GM18502 (cell line): ENCODE data around the gene LEF1.
"Not testable (repeated sequence)": the region's sequence is repeated elsewhere in the genome, so short reads cannot be mapped to it uniquely, and the experiment has no call there.

ENCODE experiments used
- ATAC-seq: cut with Tn5 transposase; IDR thresholded peaks from one replicate; pipeline ENCODE4 v1.9.1; 2021; ENCODE audit warnings: mild to moderate bottlenecking; ENCODE audit not compliant: unreplicated experiment, poor library complexity

LEF1 gene

DNA sequence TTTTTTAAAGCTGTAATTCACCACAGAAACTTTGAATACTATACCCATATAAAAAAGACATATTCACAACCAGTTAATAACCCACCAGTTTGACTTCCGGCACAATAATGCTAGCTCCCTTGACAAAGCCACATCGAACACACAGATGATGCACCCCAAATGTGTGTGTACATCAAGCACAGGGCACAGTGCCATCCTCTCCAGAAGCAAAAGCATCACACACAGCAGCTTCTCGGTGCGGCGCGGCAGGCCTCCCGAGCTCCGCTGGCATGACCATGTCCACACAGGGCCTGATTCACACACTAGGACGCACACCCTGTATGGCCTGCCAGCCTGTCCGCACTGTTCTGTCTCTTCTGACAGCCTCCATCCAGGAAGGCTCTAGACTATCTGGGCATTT is 88.0 kb downstream of the LEF1 start:
- no peak for ATAC-seq

DNA sequence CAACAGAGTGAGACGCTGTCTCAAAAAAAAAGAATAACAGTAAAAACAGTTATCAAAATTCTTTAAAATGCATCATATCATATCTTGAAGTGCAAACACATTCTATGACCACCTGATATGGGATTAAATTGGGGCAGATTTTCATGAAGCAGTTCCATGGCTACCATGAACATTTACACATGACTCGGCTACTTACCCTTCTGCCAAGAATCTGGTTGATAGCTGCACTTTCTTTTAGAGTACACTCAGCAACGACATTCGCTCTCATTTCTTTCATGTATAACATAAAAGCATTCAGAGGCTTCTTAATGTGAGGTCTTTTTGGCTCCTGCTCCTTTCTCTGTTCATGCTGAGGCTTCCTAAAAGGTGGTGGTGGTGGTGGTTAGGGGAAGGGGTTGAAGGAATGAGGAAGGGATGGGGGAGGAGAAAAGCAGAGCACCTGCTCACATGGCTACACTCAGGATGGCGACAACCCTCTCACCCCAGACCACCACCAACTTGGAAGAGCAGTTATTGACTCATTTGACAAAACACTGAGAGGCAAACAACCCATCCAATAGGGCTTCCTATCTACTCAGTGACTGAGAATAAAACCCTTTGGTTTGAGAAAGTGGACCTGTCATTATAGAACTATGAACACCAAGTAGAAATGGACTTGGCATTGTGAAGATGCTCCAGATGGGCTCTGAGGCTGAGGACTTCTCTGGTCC is 90.6 kb downstream of the LEF1 start:
- ATAC-seq: no peak

DNA sequence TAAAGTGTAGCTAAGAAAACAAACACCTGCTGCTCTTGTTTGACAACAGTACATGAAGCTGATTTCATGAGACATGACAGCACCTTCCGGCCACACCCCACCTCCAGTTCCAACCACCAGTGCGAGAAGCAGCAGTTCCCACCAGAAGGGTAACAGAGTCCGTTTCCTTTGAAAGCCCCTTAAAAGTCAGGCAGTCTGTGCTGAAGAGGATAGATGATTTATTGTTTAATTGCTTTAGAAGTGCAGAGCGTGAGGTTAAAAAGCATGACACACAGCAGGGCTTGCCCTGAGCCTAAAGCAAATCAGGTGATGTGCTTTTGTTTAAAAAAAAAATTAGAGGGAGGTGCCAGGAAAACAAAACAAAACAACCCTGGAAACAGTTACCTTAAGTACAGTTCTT is 96.4 kb downstream of the LEF1 start:
- ATAC-seq: no peak

DNA sequence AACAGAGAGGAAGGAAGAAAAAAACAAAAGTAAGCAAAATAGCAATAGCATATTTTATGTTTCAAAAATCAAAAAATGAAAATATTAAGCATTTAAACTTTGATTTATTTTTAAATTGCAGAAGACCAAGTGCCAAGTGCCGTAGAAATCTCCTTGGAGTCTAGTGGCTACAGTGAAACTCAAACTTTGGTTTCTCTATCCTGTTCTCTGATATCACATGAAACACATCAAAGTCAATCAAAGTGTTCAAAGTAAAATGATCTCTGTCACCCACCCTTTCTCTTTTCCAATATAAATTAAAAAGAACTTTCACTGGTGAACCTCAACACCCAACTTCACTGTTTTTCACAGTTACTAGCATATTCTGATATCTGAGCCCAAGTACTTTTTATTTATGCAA is 98.0 kb downstream of the LEF1 start:
- ATAC-seq: no peak

DNA sequence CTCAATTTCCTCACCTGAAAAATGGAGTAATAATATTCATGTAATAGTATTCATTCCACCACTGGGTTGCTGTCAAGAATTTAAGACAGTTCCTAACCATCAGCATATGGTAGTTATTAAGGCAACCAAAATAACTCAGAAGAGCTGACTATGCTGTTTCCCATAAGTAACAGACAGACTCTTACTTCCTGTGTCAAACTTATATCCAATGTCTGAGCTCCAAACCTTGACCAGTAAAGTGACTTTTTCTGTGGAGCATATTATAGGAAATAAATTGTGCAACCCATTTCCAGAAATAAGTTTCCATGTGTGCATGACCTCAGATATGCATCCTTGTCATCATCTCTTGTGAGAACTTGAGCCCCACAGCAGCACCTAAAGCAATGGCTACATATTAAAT is 100.3 kb downstream of the LEF1 start:
- no peak for ATAC-seq

DNA sequence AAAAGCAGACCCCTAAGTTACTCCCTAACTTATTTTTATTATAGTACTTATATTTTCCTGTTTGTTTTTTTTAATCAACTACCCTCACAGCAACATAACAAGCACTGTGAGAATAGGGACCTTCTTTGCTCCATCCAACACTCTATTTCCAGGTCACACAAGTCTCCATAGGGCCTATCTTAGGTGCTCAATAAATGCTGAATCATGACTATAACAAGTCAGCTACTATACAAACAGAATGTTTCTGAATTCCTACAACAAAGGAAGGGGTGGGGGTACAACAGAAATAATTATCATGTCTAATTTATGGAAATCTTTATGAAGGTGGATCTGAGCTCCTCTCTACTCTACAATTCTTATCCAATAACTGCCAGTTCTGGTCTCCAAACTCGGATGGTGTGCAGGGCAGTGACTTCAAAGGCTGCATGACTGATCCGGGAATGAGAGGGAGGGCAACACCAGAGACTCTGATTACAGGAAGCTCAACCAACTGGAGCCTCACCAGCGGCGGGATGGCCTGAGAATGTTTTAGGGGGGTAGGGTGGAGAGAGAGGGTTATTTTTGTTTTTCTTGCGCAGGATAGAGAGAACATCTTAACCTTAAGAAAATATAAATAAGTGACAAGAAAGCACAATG is 107.9 kb downstream of the LEF1 start:
- no peak for ATAC-seq

DNA sequence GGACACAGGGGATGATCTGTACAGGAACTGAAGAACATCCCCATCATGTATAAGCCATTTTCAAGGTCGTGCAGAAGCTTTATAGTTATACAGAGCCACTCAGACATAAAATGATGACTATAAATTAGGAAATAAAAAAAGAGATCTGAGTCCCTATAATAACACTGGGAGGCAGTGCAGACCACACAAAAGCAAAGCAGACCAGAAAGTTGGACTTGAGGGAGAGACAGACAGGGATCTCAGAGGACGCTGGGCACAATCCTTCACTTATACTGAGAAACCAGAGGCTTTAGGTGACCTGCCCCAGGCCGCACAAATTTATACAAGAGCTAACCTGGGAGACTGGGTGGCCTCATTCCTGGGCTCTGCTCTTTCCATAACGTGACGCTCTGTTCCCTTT is 108.6 kb downstream of the LEF1 start:
- no peak for ATAC-seq

DNA sequence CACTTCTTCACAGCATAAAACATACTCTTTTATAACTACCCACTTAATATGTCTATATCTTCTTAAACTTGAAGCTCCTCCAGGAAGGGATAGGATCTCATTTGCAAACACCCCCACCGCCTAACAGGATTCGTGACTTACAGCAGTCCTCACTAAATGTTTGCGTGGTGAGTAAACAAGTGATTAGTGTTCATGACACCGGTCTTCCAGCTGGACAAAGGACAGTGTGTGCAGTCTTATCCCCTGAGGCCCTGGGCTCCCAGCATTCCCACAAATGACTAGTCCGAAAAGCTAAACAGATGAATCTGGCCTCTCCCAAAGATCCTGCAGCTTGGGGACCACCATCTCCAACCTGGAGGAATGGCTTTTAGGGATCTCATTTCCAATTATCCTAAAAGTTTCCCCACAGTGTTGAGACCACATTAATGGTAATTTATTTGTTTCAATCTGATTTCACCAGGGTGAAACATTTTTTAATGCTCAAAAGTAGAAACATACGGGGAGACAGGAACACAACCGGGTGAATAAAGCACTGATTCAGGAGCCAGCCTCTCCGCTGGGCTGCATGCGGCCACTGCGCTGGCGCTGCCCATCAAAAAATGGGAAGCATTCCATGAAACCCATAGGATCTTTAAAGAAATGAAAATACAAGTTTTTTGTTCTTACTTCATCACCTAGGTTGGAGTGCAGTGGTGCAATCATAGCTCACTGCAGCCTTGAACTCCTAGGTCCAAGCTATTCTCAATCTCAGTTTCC is 109.9 kb downstream of the LEF1 start:
- no peak for ATAC-seq

DNA sequence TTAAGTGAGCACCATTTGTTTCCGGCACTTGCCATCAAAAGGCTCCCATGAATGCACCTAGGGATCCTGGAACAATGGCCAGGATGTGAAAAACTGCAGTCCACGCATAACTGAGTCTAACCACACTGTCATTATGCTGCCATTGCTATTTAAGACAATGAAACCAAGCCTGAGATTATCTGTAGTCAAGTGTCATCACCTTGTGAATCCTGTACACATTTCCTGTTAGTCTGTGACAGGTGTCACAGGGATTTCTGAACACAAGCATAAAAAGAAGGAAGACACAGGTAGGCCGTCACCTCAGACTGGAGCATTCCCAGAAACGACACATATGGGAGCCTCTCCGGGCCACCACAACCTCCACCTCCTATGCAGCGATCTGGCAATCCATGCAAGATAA is 112.3 kb downstream of the LEF1 start:
- no peak for ATAC-seq

DNA sequence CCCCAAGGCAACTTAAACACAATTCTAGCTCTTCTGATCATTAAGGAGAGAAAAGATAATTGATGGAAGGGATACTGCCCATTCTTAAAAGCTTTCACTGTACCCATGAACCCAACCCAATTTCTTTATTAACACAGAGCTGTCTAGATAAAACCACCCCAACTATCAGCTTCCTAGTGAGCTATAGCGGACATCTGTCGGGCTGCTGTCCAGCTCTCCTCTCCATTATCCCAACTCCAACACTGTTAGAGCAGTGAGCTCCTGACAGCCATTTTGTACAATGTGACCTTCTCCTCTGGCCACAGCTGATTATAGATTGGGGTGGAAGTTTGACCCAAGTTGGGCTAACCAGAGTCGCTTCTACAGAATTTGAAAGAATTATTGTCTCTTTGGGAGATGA is 112.9 kb downstream of the LEF1 start:
- no peak for ATAC-seq

DNA sequence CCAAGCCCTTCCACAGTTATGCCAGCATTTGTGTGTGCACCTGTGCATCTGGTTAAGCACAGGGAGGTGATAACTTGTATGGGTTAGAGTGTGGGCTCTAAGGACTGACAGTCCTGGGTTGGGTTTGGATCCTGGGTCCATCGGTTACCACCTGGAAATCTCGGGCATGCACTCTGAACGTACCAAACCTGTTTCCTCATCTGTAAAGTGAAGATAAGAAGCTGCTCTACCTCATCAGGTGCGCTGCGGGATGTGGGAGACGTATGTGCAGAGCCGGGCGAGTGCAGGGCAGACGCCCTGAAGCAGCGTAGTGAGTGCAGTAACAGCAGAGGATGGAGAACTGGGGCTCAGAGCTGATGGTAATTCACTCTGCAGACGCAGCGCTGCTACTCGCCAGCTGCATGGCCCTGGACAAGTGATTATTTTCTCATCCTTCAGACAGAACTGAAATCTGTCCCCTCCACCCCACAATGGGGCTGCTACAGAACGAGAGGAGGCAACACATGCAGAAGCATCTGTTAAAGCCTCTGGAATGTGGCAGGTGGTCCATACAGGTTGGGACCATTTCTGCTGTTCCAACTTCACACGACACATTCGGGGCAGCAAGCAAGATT is 114.6 kb downstream of the LEF1 start:
- no peak for ATAC-seq

DNA sequence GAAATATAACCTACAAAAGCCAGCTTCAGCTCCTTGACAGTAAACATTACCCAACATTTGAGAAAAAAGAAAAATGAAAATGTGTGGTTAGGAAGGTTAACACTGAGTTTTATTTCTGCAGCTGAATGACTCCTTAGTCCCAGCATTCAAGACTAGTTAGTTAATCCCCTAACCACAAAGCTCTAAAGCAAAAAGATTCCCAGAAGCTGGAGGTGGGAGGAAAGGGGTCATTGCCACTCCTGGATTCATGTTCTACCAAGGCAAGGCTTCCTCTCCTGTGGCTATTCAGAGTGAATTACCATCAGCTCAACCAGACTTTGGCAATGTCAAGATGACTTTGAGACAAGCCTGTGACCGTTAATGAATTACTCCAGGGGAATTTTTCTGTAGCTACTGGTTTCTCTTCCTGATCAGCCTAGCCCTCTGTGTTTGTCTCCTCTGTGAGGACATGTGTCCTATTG is 115.5 kb downstream of the LEF1 start:
- peak; percentile 91 for ATAC-seq

DNA sequence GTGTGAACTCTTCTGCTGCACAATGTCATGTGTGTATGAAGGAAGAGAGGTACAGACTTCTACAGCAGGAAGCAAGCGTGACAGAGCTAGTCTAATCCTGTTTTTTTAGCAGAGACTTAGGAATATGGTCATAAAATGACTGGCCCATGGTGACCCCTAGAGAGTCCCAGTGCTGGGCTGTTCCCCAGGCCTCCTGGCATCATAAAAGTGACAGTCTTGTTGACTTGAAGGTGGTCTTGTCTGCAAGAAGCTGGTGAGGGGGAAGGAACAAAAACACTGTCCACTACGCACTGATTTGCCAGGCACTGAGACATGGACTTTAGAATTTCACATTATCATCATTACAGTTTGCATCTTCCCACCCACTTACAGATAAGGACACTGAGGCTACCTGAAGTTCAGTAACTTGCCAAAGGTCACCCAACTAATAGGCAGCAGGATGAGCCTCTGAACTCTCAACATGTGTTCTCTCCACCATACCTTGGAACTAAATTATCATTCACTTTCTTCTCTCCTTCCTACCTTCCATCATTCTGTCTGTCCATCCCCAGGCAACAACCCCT is 116.1 kb downstream of the LEF1 start:
- no peak for ATAC-seq

DNA sequence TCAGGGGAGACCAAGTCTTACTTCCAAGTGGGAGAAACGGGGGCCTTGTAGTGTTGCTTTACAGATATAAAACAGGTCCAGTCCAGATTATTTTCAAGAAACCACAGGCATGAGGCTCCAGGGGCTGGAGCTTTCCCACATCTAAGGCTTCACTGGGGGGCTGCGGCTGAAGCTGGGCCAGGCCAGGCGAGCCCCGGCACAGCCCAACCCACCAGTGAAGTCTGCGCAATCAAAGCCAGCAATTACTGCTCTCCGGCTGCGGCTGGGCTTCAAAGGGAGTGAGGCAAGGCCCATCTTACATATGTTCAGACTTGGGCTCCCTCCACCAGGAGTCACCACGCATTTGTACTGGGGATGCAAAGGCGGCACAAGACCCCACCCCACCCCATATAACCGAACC is 117.4 kb downstream of the LEF1 start:
- ATAC-seq: no peak

DNA sequence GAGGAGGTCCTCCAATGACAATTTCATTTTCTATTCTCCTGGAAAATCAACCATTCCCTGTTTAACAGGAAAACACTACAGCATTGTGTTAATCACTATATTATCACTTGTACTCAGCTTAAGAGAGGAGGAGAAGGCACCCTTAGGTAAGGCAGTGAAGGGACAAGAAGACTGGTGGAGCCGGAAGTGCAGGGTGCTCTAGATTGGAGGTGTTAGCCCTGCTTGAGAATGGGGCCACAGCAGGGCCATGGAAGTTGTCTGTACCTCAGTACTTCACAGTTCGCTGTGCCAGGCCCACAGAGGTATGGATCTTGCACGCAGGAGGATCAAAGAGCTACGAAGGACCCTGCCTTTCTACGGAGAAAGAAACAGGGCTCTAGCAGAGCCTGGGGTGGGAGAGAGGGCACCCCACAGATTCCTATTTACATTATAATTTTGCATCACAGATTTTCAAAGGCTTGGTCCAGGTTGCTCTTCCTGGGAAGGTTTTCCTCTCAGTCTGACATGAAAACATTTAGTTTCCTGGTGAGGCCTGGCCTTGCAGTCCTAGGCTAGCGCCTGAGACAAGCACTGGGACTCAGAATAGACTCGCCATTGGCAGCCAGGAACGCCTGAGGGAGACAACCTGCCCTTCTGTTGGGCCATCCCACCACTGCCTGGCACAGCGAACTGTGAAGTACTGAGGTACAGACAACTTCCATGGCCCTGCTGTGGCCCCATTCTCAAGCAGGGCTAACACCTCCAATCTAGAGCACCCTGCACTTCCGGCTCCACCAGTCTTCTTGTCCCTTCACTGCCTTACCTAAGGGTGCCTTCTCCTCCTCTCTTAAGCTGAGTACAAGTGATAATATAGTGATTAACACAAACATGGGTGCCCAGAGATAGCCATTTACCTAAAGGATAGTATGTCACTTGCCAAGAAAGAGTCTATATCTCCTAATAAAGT is 118.3 kb downstream of the LEF1 start:
- ATAC-seq: not testable (repeated sequence)

DNA sequence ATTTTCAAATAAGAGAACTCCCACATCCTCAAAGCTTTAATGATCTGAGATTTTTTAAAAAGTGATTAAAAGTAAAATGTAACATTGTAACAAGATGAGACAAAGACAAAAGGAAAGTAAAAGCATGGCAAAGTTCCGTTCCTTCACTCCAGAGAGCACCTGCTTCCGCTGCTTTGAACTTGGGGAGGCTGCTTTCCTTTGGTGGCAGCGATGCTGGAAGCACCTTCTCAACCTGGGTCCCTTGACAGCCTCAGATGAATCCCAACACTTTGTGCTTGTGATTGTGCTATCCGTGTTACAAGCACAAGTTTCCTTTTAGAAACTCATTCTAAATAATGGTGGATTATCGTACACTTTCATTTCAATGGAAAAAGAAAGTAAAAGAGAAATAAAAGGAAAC is 119.3 kb downstream of the LEF1 start:
- no peak for ATAC-seq

DNA sequence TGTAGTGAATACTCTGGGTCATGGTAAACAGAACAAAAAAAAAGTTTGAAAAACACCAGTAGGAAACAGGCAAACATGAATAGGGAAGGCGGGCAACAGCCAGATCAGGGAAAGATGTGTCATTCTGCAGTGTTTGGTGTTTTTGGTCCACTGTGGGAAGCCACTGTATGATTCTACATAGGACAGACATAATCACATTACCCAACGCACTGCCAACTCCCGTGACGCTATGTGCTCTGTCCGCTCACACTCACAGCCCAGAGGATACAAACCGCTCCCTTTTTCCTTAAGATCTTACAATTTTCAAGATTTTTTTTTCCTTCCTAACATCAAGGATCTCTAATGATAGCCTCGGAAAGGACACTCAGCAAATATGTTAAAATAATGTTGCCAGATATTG is 119.7 kb downstream of the LEF1 start:
- no peak for ATAC-seq

DNA sequence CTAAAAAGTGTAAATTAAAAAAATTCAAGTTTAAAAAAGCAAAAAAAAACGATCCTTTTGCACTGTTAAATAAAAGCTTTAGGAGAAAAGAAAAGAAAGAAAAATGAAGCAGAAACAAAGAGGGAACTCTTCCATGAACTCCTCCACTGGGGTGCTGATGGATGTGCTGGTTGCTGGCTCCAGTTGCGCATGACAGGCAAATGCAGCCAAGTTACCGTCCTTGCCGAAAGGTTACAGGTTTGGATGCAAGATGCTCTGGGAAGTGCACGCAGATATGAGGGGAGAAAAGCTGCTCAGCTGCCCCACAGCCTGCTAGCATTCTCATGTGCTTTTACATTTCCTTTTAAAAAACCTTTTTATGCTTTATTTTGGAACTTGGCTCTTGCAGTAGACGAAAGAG is 120.6 kb downstream of the LEF1 start:
- ATAC-seq: no peak

DNA sequence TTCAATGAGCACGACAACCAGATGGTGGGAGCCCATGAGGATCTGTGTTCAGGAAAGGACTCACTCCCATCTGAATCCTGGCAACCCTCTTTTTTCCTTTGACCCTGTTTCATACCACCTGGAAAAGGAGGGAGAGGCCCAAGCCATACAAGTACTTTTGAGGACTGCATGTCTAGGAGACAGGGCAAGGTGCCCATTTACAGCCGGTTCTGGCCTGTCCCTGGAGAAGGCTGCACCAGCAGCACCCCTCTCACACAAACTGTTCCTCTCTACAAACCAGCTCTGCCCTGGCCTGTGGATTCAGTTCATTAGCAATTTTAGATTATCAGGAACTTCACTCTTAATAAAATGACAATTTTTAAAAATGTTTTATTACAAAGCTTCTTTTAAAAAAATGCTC is 121.5 kb downstream of the LEF1 start:
- ATAC-seq: no peak

DNA sequence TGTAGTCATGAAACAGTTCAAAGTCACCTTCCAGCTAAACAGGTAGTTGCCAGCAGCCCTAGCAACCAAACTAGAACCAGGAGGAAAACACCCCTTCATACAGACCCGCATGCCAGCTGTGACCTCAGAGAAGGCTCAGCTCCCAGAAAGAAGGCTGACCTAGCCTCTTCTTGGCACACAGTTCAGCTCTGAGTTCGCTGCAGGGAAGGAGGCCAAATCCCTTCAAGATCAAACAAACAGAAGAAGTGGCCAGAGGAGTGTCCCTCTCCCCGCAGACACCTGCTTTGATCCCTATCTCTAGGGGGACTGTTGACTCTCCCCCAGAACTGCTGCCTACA is 123.1 kb downstream of the LEF1 start:
- no peak for ATAC-seq
